ENCODE measurements around the gene PTGIS.
"Not testable (repeated sequence)": the region's sequence is repeated elsewhere in the genome, so short reads cannot be mapped to it uniquely, and the experiment has no call there.

PTGIS gene

GRCh38 chr20:49579874-49580812 is 12.2 kb upstream of the PTGIS start:
- no peak for DNase-seq

- no peak for DNase-seq
Observed at GRCh38 chr20:49579195-49579594, 11.3 kb upstream of the PTGIS start.

DNA sequence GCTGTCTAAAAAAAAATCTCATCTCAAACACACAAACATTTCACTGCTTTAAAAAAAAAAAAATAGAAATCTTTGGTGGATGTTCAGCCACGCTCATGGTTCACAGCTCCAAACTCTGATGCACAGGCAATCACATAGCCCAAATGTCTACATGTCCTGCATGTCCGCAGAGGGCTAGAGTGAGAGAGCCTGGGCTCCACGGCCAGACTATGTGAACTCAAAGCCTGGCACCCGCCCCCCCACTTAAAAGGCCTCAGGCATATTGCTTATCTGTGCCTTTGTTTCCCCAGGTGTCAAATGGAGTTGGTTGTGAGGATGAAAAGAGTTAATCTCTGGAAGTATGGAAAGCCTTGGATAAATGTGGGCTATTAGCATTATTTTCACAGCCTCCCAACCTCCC is 10.5 kb upstream of the PTGIS start:
- no peak for DNase-seq

DNA sequence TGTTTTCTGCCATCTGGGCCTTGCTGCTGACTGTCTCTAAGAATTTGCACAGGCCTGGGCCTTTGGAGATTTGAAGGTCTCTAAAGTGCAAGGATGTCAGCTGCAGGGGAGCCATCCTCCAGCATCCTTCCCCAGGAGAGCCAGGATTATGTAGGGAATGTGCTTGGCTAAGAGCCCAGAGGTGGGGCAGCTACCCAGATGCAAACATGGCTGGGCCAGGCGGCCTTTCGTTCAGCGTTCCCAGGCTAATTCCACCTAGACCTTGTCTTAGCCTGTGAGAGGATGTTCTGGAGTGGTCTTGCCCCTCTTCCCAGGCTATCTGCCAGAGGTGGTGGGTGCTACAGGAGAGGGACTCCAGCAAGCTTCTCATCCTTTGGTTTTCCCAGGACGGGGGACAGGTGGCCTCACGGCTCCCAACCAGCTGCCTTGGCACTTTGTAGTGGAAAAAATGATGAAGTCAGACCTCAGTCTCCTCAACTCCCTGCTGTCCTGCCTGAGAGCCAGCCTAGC is 7.7 kb upstream of the PTGIS start:
- no peak for DNase-seq

DNA sequence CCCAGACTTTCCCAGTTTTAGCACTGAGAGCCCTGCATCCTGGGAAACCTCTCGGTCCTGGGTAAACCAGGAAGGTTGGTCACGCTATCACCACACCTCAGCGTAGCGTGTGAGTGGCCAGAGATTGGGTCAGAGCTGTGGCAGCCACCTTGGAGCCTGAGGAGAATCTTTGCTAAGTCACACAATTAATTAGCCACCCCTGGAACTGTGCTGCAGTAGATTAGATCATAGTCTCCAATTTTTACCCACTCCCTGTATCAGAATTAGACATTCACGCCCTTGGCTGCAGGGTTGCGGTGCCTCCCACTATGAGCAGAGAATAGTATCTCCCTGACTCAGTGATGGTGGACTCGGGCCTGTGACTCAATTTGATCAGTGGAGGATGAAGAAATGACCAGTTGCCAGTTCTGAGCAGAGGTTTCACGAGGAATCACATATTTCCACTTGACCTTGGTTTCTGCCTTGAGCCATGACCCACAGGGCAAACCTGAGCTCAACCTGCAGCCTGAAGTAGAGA is 6.0 kb upstream of the PTGIS start:
- no peak for DNase-seq

DNA sequence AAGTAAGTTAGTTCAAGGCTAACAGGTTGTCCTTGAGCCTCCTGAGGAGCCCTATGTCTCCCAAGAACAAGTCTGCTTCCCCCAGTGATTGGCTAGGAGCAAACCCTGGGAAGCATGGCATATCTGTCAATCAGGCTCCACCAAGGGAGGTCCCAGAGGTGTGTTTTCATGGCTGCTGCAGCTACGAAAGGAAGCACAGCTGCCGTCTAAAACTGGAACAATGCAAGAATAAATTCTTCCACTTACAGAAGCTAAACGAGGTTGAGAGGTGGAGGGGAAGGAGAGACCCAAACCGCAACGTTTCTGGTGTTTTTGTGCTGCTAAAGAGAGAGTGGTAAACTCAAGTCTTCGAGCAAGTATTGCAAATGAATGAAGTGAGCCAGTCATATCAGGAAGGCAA is 4.9 kb upstream of the PTGIS start:
- no peak for DNase-seq

DNA sequence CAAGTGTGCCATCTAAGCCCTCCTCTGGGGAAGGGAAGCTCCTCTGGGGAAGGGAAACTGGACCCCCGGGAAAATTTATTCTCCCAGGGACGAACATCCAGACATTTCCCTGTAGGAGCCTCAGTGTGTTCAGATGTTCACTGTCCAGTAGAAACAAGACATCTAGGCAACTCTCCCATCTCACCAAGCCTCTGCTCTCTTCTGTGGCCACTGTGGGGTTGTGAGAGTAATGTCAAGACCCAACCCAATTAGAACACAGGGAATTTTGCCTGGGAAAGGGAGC is 3.6 kb upstream of the PTGIS start:
- no peak for DNase-seq

DNA sequence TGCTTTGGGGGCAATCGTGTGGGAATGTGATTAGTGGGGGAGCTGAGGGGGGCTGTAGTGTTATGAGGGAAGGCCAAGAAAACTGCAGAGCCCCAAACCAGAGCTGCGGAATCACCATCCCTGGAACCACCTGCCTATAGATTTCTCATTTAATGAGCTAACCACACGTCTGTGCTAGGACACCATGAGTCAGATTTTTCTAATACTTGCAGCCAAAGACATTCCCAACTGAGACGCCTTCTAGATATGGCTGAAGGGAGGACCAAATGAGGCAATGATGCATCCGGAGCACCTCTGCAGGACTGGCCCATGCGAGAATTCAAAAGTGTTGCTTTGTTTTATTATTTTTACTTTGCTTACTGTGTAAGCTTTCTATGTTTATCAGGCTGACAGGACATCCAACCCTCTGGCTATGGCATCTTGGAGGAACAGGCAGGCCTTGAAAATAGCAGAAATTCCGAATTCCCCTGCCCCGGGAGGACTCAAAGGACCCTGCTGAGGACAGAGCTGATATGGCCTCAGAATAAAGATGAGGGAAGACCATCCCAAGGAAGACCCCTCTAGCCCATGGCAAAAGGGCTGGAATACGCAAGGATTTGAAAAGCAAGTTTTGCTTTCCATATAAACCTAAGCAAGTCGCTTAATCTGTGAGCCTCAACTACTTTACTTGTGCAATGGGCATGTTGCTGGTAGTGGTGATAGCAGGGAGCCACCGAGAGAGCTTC is 3.1 kb upstream of the PTGIS start:
- DNase-seq: no peak

- no peak for DNase-seq
Observed at GRCh38 chr20:49570161-49570827, 2.4 kb upstream of the PTGIS start.

DNA sequence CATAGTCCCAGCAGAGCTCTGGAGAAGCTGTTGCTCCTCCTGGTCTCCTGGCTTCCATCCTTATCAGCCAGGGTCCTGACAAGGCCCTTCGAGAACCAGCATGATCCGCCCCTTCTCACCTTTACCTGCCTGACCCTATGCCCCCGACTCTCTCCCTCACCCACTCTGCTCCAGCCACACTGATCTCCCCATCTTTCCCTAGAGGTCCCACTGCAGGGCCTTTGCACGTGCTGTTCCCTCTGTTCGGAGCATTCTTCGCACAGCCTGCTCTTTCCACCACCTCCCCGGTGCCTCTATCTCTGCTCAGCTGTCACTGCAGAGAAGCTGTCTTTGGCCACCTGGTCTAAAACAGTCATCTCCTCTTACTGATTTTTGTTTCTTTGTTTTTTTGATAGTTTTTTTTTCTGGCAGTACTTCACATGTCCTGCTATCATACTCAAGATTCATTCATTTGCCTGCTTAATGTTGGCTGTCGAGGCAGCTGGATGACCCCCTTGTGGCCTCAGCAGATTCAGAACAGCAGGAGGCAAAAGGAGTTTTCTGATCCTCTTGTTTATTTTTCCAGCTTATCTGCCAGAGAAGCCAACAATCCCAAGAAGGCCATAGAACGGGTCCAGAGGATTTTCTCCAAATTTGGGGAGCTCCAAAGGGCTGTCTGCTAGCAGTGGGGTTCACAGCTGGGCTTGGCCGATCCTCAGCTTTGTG is 1.6 kb upstream of the PTGIS start:
- DNase-seq: no peak

GRCh38 chr20:49568278-49569151 is 578 bp upstream of the PTGIS start:
- no peak for DNase-seq

- DNase-seq: no peak
Observed at GRCh38 chr20:49566401-49567364, 1.3 kb downstream of the PTGIS start.

- not testable (repeated sequence) for DNase-seq
Observed at GRCh38 chr20:49564991-49565390, 2.9 kb downstream of the PTGIS start.

DNA sequence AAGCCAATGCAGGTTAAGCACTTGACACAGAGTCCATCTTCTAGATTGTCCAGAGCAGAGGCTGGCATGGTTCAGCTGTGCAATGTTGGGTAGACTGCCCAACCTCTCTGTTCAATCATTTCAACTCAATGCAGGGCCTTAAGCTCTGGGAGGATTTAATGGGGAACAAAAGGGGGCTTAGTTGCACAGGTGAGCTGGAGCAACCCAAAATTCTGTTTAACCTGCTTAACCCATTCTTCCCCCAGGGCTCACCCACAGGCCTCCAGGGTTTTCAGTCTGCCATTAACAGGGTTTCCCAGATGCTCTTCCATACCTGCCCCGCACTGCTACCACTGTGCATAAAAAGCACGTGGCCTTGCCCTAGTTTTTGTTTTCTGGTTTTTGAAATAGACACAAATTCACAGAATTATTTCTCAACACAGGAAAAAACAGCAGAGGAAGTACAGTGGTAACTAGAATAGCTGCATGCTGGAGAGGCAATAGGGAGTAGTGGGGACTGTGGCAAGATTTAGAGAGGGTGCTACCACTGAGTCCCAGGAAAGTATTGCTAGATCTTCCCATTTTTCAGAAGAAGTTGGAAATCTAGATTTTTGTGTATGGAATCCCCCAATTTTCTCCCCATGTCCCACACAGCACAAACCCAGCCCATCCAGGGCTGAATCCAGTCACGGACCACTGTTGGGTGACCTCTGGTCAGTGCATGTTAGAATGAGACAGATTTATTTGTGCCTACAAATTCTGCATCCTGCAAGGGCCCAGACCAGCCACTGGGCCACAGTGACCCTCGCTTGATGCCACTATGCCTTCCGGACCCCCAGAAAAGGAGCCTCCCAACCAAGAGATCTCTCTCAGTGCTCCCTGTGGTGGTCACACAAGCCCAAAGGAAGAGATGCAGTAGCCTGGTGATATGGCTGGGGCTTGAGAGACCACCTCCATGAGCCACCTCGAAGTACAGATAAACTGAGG is 4.6 kb downstream of the PTGIS start:
- no peak for DNase-seq

DNA sequence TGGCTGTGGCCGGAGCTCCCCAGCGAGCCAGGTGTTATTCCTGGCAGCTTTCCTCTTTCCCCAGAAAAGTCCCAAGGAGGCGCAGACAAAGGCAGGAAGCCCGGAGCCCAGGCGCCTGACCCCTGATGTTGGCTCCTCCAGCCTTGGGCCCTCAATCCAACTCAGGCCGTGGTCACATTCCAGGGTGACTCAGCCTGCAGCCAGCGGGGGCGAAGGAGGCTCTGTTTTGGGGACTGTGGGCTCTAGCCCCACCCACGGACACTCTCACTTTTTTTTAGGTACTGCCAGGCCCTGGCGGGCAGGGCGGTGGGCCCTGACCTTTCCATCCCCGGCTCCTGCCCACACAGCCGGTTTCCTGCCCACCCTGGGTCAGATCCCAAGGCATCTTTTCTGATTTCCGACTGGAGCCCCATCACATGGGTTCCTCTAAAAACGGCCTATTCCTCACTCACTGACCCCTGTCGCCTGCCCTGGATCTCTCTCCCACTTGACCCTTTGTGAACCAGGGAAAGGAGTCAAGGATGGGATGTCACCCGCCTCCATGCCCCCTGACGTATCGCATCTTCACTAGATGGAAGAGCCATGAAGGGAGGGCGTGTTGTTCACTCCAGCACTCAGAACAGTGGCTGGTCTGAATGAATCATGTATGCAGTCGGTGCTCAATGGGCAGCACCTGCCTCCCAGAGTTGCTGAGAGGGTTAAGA is 5.5 kb downstream of the PTGIS start:
- no peak for DNase-seq

DNA sequence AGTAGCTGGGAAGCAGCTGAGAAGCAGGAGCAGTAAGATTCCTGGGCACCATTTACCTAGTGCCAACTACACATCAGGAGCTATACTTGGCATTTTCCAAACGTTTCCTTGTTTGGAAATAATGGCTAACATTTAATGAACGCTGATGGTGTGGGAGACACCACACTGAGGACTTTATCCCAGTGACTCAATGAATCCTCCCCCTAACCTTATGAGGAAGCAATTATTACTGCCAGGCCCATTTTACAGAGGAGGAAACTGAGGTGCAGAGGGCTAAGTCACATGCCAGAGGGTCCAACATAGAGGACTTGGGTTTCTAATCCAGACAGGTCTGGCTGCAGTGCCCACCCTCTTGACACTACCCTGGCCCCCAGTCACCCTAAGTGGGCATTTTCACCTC is 6.1 kb downstream of the PTGIS start:
- DNase-seq: no peak

- DNase-seq: no peak
Observed at GRCh38 chr20:49561256-49561655, 6.7 kb downstream of the PTGIS start.

DNA sequence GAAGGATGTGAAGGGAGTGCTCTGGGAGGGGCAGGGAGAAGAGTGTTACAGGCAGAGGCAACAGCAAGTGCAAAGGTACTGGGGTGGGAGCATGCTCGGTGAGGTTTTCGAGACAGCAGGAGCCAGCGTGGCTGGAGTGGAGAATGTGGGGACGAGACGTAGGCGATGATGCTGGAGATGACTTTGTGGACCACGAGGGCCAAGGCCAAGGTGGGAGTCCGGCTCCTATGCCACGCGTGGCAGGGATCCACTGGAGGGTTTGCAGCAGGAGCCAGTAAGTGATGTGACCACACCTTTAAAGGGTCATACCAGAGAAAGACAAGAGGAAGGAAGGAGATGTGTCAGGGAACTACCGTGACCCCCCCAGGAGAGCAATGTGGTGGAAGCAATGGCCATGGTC is 7.3 kb downstream of the PTGIS start:
- no peak for DNase-seq

- DNase-seq: no peak
Observed at GRCh38 chr20:49560186-49560585, 7.8 kb downstream of the PTGIS start.

Data from CD4-positive, alpha-beta T cell treated with Interleukin-15 for 1 hour (primary cell).